ENCODE measurements around the gene DIMT1.

The DIMT1 gene

GRCh38 chr5:62369039-62369438 is 34.7 kb downstream of the DIMT1 start:
- DNase-seq: no peak

GRCh38 chr5:62362701-62363100 is 41.0 kb downstream of the DIMT1 start:
- DNase-seq: no peak

- no peak for DNase-seq
Measured at GRCh38 chr5:62354028-62354874, 49.5 kb downstream of the DIMT1 start.

GRCh38 chr5:62348723-62349481 is 54.8 kb downstream of the DIMT1 start:
- no peak for DNase-seq

- DNase-seq: no peak
Measured at GRCh38 chr5:62347928-62348327, 55.8 kb downstream of the DIMT1 start.

GRCh38 chr5:62346748-62347147 is 57.0 kb downstream of the DIMT1 start:
- no peak for DNase-seq

GRCh38 chr5:62343428-62343827 is 60.3 kb downstream of the DIMT1 start:
- DNase-seq: no peak

- no peak for DNase-seq
Measured at GRCh38 chr5:62342476-62342837, 61.2 kb downstream of the DIMT1 start.

GRCh38 chr5:62341783-62342475 is 61.8 kb downstream of the DIMT1 start:
- peak in 1 of 2 experiments; percentile 26 for DNase-seq

GRCh38 chr5:62340979-62341378 is 62.7 kb downstream of the DIMT1 start:
- no peak for DNase-seq

GRCh38 chr5:62340392-62340791 is 63.3 kb downstream of the DIMT1 start:
- DNase-seq: no peak

Measured in activated CD4-positive, alpha-beta T cell treated with anti-CD3 and anti-CD28 coated beads, Interleukin-2, amount 50 U/mL, for 48 hours (primary cell).